ENCODE results near the gene SNTB2. TPM values are rescaled to one million over a fixed set of nuclear protein-coding genes. Genes with fewer than 3 reads are reported as not detected.
"Not testable (repeated sequence)": the region's sequence is repeated elsewhere in the genome, so short reads cannot be mapped to it uniquely, and the experiment has no call there.

SNTB2 gene
- total RNA-seq, 1 donor from 2014 or later = 13.0 TPM

- DNase-seq (ENCODE audit: low spot score) = no peak
- intact Hi-C loops (cut with DNase I) = no loop called here
Observed at GRCh38 chr16:69219279-69219678, 32.3 kb downstream of the SNTB2 start.

GRCh38 chr16:69223882-69224281 is 36.9 kb downstream of the SNTB2 start:
- intact Hi-C loops (cut with DNase I) = no loop called here
- no peak for DNase-seq (ENCODE audit: low spot score)

- DNase-seq (ENCODE audit: low spot score) = no peak
- intact Hi-C loops (cut with DNase I) = no loop called here
Observed at GRCh38 chr16:69225121-69225520, 38.2 kb downstream of the SNTB2 start.

- DNase-seq (ENCODE audit: low spot score) = no peak
Observed at GRCh38 chr16:69233124-69233523, 46.2 kb downstream of the SNTB2 start.

GRCh38 chr16:69234460-69234859 is 47.5 kb downstream of the SNTB2 start:
- intact Hi-C loops (cut with DNase I) = no loop called here
- DNase-seq (ENCODE audit: low spot score) = no peak

More at GRCh38 chr16:69233124-69233523, 46.2 kb downstream of the SNTB2 start:
- intact Hi-C loops (cut with DNase I) = no loop called here

- DNase-seq (ENCODE audit: low spot score) = no peak
- intact Hi-C loops (cut with DNase I) = no loop called here
Observed at GRCh38 chr16:69236319-69236718, 49.4 kb downstream of the SNTB2 start.

- DNase-seq (ENCODE audit: low spot score) = no peak
- intact Hi-C loops (cut with DNase I) = no loop called here
Observed at GRCh38 chr16:69237296-69237695, 50.3 kb downstream of the SNTB2 start.

- no peak for DNase-seq (ENCODE audit: low spot score)
Observed at GRCh38 chr16:69239851-69240250, 52.9 kb downstream of the SNTB2 start.

GRCh38 chr16:69240331-69240730 is 53.4 kb downstream of the SNTB2 start:
- intact Hi-C loops (cut with DNase I) = no loop called here
- DNase-seq (ENCODE audit: low spot score) = no peak

More at GRCh38 chr16:69239851-69240250, 52.9 kb downstream of the SNTB2 start:
- intact Hi-C loops (cut with DNase I) = no loop called here

GRCh38 chr16:69241926-69242325 is 55.0 kb downstream of the SNTB2 start:
- DNase-seq (ENCODE audit: low spot score) = no peak
- intact Hi-C loops (cut with DNase I) = no loop called here

GRCh38 chr16:69243479-69243878 is 56.5 kb downstream of the SNTB2 start:
- no peak for DNase-seq (ENCODE audit: low spot score)
- intact Hi-C loops (cut with DNase I) = no loop called here

GRCh38 chr16:69244336-69244735 is 57.4 kb downstream of the SNTB2 start:
- DNase-seq (ENCODE audit: low spot score) = no peak
- intact Hi-C loops (cut with DNase I) = no loop called here

GRCh38 chr16:69250081-69250480 is 63.1 kb downstream of the SNTB2 start:
- DNase-seq (ENCODE audit: low spot score) = no peak
- intact Hi-C loops (cut with DNase I) = no loop called here

- no peak for DNase-seq (ENCODE audit: low spot score)
- intact Hi-C loops (cut with DNase I) = no loop called here
Observed at GRCh38 chr16:69253870-69254341, 66.9 kb downstream of the SNTB2 start.

- intact Hi-C loops (cut with DNase I) = not testable (repeated sequence)
Observed at GRCh38 chr16:69259428-69259764, 72.4 kb downstream of the SNTB2 start.

GRCh38 chr16:69260019-69260418 is 73.1 kb downstream of the SNTB2 start:
- intact Hi-C loops (cut with DNase I) = no loop called here
- DNase-seq (ENCODE audit: low spot score) = no peak

More at GRCh38 chr16:69259428-69259764, 72.4 kb downstream of the SNTB2 start:
- not testable (repeated sequence) for DNase-seq (ENCODE audit: low spot score)

- intact Hi-C loops (cut with DNase I) = no loop called here
- DNase-seq (ENCODE audit: low spot score) = no peak
Observed at GRCh38 chr16:69260506-69260905, 73.5 kb downstream of the SNTB2 start.

- no peak for DNase-seq (ENCODE audit: low spot score)
- intact Hi-C loops (cut with DNase I) = no loop called here
Observed at GRCh38 chr16:69266334-69267063, 79.5 kb downstream of the SNTB2 start.

- DNase-seq (ENCODE audit: low spot score) = no peak
- intact Hi-C loops (cut with DNase I) = no loop called here
Observed at GRCh38 chr16:69267633-69268032, 80.7 kb downstream of the SNTB2 start.

- intact Hi-C loops (cut with DNase I) = no loop called here
- DNase-seq (ENCODE audit: low spot score) = no peak
Observed at GRCh38 chr16:69270395-69270794, 83.4 kb downstream of the SNTB2 start.

GRCh38 chr16:69270831-69271230 is 83.9 kb downstream of the SNTB2 start:
- intact Hi-C loops (cut with DNase I) = no loop called here

GRCh38 chr16:69273009-69273408 is 86.0 kb downstream of the SNTB2 start:
- no peak for DNase-seq (ENCODE audit: low spot score)
- intact Hi-C loops (cut with DNase I) = no loop called here

More at GRCh38 chr16:69270831-69271230, 83.9 kb downstream of the SNTB2 start:
- DNase-seq (ENCODE audit: low spot score) = no peak
